ENCODE measurements around the gene MYLK3. TPM values are rescaled to one million over a fixed set of nuclear protein-coding genes. Genes with fewer than 3 reads are reported as not detected.

The MYLK3 gene
- total RNA-seq, 2 experiments from 2014 or later = 0.05 to 0.17 TPM

GRCh38 chr16:46673320-46674013, 74.7 kb downstream of the MYLK3 start:
- CTCF ChIA-PET = interaction anchor here (0.6 to 3.7 kb wide), 37 partner anchors 9 to 1683 kb away, joined by 3 to 22 read pairs (median 4); partner anchors contain the start of genes ORC6 and SHCBP1
- no peaks in the 10 kb centered on the region for H3K9me3 Mint-ChIP-seq
- H3K27ac Mint-ChIP-seq = no peak overlapping the region

GRCh38 chr16:46662123-46662522, 86.0 kb downstream of the MYLK3 start:
- peaks cover 17% of the 10 kb centered on the region for H3K36me3 Mint-ChIP-seq (ENCODE audit: low read depth)
- CTCF ChIA-PET = interaction anchor here (0.8 to 1.5 kb wide), 3 partner anchors 11 to 60 kb away, joined by 3 to 5 read pairs (median 4); no protein-coding TSS in a partner anchor
- intact Hi-C loops (cut with micrococcal nuclease) = no loop called here
- H3K27me3 Mint-ChIP-seq (ENCODE audit: low read depth) = no peaks in the 10 kb centered on the region
- H3K4me1 Mint-ChIP-seq (ENCODE audit: low read depth) = peaks cover 14% of the 10 kb centered on the region
- no peak for DNase-seq
- H3K4me3 Mint-ChIP-seq = no peak overlapping the region
- H3K9me3 Mint-ChIP-seq = no peaks in the 10 kb centered on the region
- H3K27ac Mint-ChIP-seq = peak overlapping the region; percentile 50

More at GRCh38 chr16:46673320-46674013, 74.7 kb downstream of the MYLK3 start:
- intact Hi-C loops (cut with micrococcal nuclease) = loop anchor here (1.0 kb wide), 2 partner anchors 236 to 256 kb away; no protein-coding TSS in a partner anchor
- Mint-ChIP-seq H3K4me1 (ENCODE audit: low read depth) (no peaks in the 10 kb centered on the region), H3K36me3 (ENCODE audit: low read depth) (peaks cover 26% of the 10 kb centered on the region), H3K4me3 (no peak overlapping the region), H3K27me3 (ENCODE audit: low read depth) (no peaks in the 10 kb centered on the region)
- peak; percentile 66 for DNase-seq

- peaks cover 14% of the 10 kb centered on the region for H3K4me1 Mint-ChIP-seq (ENCODE audit: low read depth)
These were observed 89.2 kb downstream of the MYLK3 start for GRCh38 chr16:46658925-46659324.

More at GRCh38 chr16:46658925-46659324, 89.2 kb downstream of the MYLK3 start:
- DNase-seq = peak; percentile 47
- intact Hi-C loops (cut with micrococcal nuclease) = no loop called here
- H3K27ac Mint-ChIP-seq = peak overlapping the region; percentile 64
- no peaks in the 10 kb centered on the region for H3K27me3 Mint-ChIP-seq (ENCODE audit: low read depth)
- no peak overlapping the region for H3K4me3 Mint-ChIP-seq
- CTCF ChIA-PET = interaction anchor here (0.6 kb wide), 2 partner anchors 40 to 130 kb away, joined by 3 read pairs; no protein-coding TSS in a partner anchor
- no peaks in the 10 kb centered on the region for H3K9me3 Mint-ChIP-seq
- H3K36me3 Mint-ChIP-seq (ENCODE audit: low read depth) = peaks cover 26% of the 10 kb centered on the region

Other genes with a start within 250 kb of the MYLK3 start
- gene SHCBP1, start 127.0 kb downstream of the MYLK3 start, total RNA-seq = 10 to 100 TPM; 41.8 to 45.0 TPM
- 10 to 100 TPM; 83.2 to 93.0 TPM for gene VPS35, start 59.2 kb downstream of the MYLK3 start, total RNA-seq
- 10 to 100 TPM; 57.7 to 61.9 TPM for gene ORC6, start 58.7 kb downstream of the MYLK3 start, total RNA-seq
- gene C16orf87, start 82.8 kb upstream of the MYLK3 start, total RNA-seq = 10 to 100 TPM; 13.4 to 13.5 TPM
- gene GPT2, start 136.0 kb upstream of the MYLK3 start, total RNA-seq = 10 to 100 TPM; 15.5 to 18.6 TPM
- 10 to 100 TPM; 56.9 to 59.9 TPM for gene DNAJA2, start 225.3 kb upstream of the MYLK3 start, total RNA-seq

Measured in activated naive CD4-positive, alpha-beta T cell treated with anti-CD3 and anti-CD28 coated beads for 36 hours (primary cell).